C4-2B (cell line): ENCODE results near the gene TAS2R50.

ENCODE experiments used
- H3K27ac ChIP-seq: fragments of 450-650 bp; 2 replicates; pipeline ENCODE4 v1.5.1; 2017
- CTCF ChIP-seq: fragments of 450-650 bp; conservative IDR thresholded peaks from 2 replicates; pipeline ENCODE4 v1.5.1; 2017; ENCODE audit warnings: mild to moderate bottlenecking
- ZFX ChIP-seq: fragments of 450-650 bp; IDR thresholded peaks from 2 replicates; pipeline ENCODE4 v1.6.1; 2017

Gene TAS2R50

GRCh38 chr12:10956085-10956484 is 30.6 kb downstream of the TAS2R50 start:
- no peak overlapping the region for H3K27ac ChIP-seq
- TF ChIP-seq CTCF: no peak
- TF ChIP-seq ZFX: no peak

GRCh38 chr12:10952645-10953044 is 34.1 kb downstream of the TAS2R50 start:
- H3K27ac ChIP-seq: no peak overlapping the region
- TF ChIP-seq ZFX (no peak), CTCF (no peak)

GRCh38 chr12:10943167-10943566 is 43.5 kb downstream of the TAS2R50 start:
- no peak overlapping the region for H3K27ac ChIP-seq
- TF ChIP-seq CTCF (no peak), ZFX (no peak)

- no peak for TF ChIP-seq ZFX
- no peak for TF ChIP-seq CTCF
- H3K27ac ChIP-seq: no peak overlapping the region
Observed at GRCh38 chr12:10941916-10942607, 44.6 kb downstream of the TAS2R50 start.

GRCh38 chr12:10941369-10941768 is 45.3 kb downstream of the TAS2R50 start:
- no peak overlapping the region for H3K27ac ChIP-seq
- TF ChIP-seq ZFX (no peak), CTCF (no peak)

GRCh38 chr12:10940389-10940788 is 46.3 kb downstream of the TAS2R50 start:
- no peak for TF ChIP-seq CTCF
- TF ChIP-seq ZFX: no peak
- H3K27ac ChIP-seq: no peak overlapping the region

GRCh38 chr12:10939163-10939562 is 47.5 kb downstream of the TAS2R50 start, which contains the start of gene TAS2R14:
TAS2R14 (minus strand) TSS chr12:10939263; CDS start chr12:10939207, 56 bp downstream.
- H3K27ac ChIP-seq: no peak within 1 kb of the TSS

More at GRCh38 chr12:10939163-10939562, 47.5 kb downstream of the TAS2R50 start, which contains the start of gene TAS2R14:
- TF ChIP-seq CTCF (no peak), ZFX (no peak)
